ENCODE results near the gene UAP1L1.

UAP1L1 gene

GRCh38 chr9:137049544-137050449, 27.5 kb upstream of the UAP1L1 start:
- Mint-ChIP-seq H3K27me3 (ENCODE audit: low read depth) (peaks cover 45% of the 10 kb centered on the region), H3K4me3 (no peak overlapping the region), H3K4me1 (ENCODE audit: low read depth) (peaks cover 2% of the 10 kb centered on the region), H3K27ac (no peak overlapping the region), H3K36me3 (ENCODE audit: low read depth) (no peaks in the 10 kb centered on the region), H3K9me3 (no peaks in the 10 kb centered on the region)

- Mint-ChIP-seq H3K4me1 (ENCODE audit: low read depth) (no peaks in the 10 kb centered on the region), H3K27ac (no peak overlapping the region), H3K36me3 (ENCODE audit: low read depth) (no peaks in the 10 kb centered on the region), H3K4me3 (no peak overlapping the region), H3K9me3 (no peaks in the 10 kb centered on the region), H3K27me3 (ENCODE audit: low read depth) (peaks cover 42% of the 10 kb centered on the region)
Observed at GRCh38 chr9:137050570-137050969, 26.7 kb upstream of the UAP1L1 start.

- H3K4me3 Mint-ChIP-seq: no peak overlapping the region
Observed at GRCh38 chr9:137051145-137051724, 26.1 kb upstream of the UAP1L1 start.

GRCh38 chr9:137052293-137052692, 25.0 kb upstream of the UAP1L1 start:
- Mint-ChIP-seq H3K27me3 (ENCODE audit: low read depth) (peaks cover 37% of the 10 kb centered on the region), H3K4me1 (ENCODE audit: low read depth) (no peaks in the 10 kb centered on the region), H3K4me3 (no peak overlapping the region), H3K27ac (no peak overlapping the region), H3K36me3 (ENCODE audit: low read depth) (no peaks in the 10 kb centered on the region), H3K9me3 (no peaks in the 10 kb centered on the region)

More at GRCh38 chr9:137051145-137051724, 26.1 kb upstream of the UAP1L1 start:
- no peaks in the 10 kb centered on the region for H3K9me3 Mint-ChIP-seq
- H3K27me3 Mint-ChIP-seq (ENCODE audit: low read depth): peaks cover 42% of the 10 kb centered on the region
- H3K27ac Mint-ChIP-seq: no peak overlapping the region
- no peaks in the 10 kb centered on the region for H3K4me1 Mint-ChIP-seq (ENCODE audit: low read depth)
- H3K36me3 Mint-ChIP-seq (ENCODE audit: low read depth): no peaks in the 10 kb centered on the region

- Mint-ChIP-seq H3K27ac (no peak overlapping the region), H3K9me3 (no peaks in the 10 kb centered on the region), H3K36me3 (ENCODE audit: low read depth) (no peaks in the 10 kb centered on the region), H3K27me3 (ENCODE audit: low read depth) (peaks cover 30% of the 10 kb centered on the region), H3K4me1 (ENCODE audit: low read depth) (no peaks in the 10 kb centered on the region), H3K4me3 (no peak overlapping the region)
Observed at GRCh38 chr9:137052998-137053943, 24.0 kb upstream of the UAP1L1 start.

GRCh38 chr9:137053944-137054931, 23.1 kb upstream of the UAP1L1 start, which contains the start of gene ENTPD2:
Gene ENTPD2, minus strand, starts transcription at chr9:137054061. Its CDS starts 64 bp downstream, at chr9:137053997.
- Mint-ChIP-seq H3K27ac (no peak within 1 kb of the TSS), H3K36me3 (ENCODE audit: low read depth) (no peaks in the 10 kb centered on the region), H3K9me3 (no peaks in the 10 kb centered on the region), H3K27me3 (ENCODE audit: low read depth) (peaks cover 38% of the 10 kb centered on the region), H3K4me1 (ENCODE audit: low read depth) (no peaks in the 10 kb centered on the region), H3K4me3 (no peak within 1 kb of the TSS)

- H3K36me3 Mint-ChIP-seq (ENCODE audit: low read depth): no peaks in the 10 kb centered on the region
- H3K27me3 Mint-ChIP-seq (ENCODE audit: low read depth): peaks cover 31% of the 10 kb centered on the region
- no peaks in the 10 kb centered on the region for H3K9me3 Mint-ChIP-seq
- H3K4me1 Mint-ChIP-seq (ENCODE audit: low read depth): no peaks in the 10 kb centered on the region
- H3K27ac Mint-ChIP-seq: no peak overlapping the region
- no peak overlapping the region for H3K4me3 Mint-ChIP-seq
Observed at GRCh38 chr9:137054932-137055384, 22.4 kb upstream of the UAP1L1 start.

GRCh38 chr9:137055385-137056364, 21.6 kb upstream of the UAP1L1 start:
- no peaks in the 10 kb centered on the region for H3K4me1 Mint-ChIP-seq (ENCODE audit: low read depth)
- no peak overlapping the region for H3K27ac Mint-ChIP-seq
- H3K27me3 Mint-ChIP-seq (ENCODE audit: low read depth): peaks cover 27% of the 10 kb centered on the region
- no peak overlapping the region for H3K4me3 Mint-ChIP-seq
- no peaks in the 10 kb centered on the region for H3K36me3 Mint-ChIP-seq (ENCODE audit: low read depth)
- H3K9me3 Mint-ChIP-seq: no peaks in the 10 kb centered on the region

- Mint-ChIP-seq H3K27ac (no peak overlapping the region), H3K27me3 (ENCODE audit: low read depth) (peaks cover 26% of the 10 kb centered on the region), H3K4me3 (no peak overlapping the region), H3K36me3 (ENCODE audit: low read depth) (no peaks in the 10 kb centered on the region), H3K9me3 (no peaks in the 10 kb centered on the region), H3K4me1 (ENCODE audit: low read depth) (no peaks in the 10 kb centered on the region)
Observed at GRCh38 chr9:137056739-137057415, 20.4 kb upstream of the UAP1L1 start.

GRCh38 chr9:137057545-137057944, 19.8 kb upstream of the UAP1L1 start:
- H3K36me3 Mint-ChIP-seq (ENCODE audit: low read depth): no peaks in the 10 kb centered on the region

GRCh38 chr9:137058521-137059234, 18.6 kb upstream of the UAP1L1 start:
- H3K27ac Mint-ChIP-seq: no peak overlapping the region
- H3K36me3 Mint-ChIP-seq (ENCODE audit: low read depth): no peaks in the 10 kb centered on the region

More at GRCh38 chr9:137057545-137057944, 19.8 kb upstream of the UAP1L1 start:
- Mint-ChIP-seq H3K9me3 (no peaks in the 10 kb centered on the region), H3K4me1 (ENCODE audit: low read depth) (no peaks in the 10 kb centered on the region), H3K27ac (no peak overlapping the region), H3K27me3 (ENCODE audit: low read depth) (peaks cover 20% of the 10 kb centered on the region), H3K4me3 (no peak overlapping the region)

More at GRCh38 chr9:137058521-137059234, 18.6 kb upstream of the UAP1L1 start:
- Mint-ChIP-seq H3K4me3 (no peak overlapping the region), H3K9me3 (no peaks in the 10 kb centered on the region), H3K4me1 (ENCODE audit: low read depth) (no peaks in the 10 kb centered on the region), H3K27me3 (ENCODE audit: low read depth) (peaks cover 15% of the 10 kb centered on the region)
